Thyroid gland (tissue), 4 donors: ENCODE results near the gene RALGDS.

ENCODE experiments used
- CTCF ChIP-seq, 6 experiments: fragments of 200-600 bp in 3 of 6; fragments of 450-650 bp in 3 of 6; sonication (generic) in 3 of 6; IDR thresholded peaks; one replicate each; pipeline ENCODE4 v1.5.1; 2016 to 2019; ENCODE audit warnings: antibody characterized with exemption in 6 of 6, mild to moderate bottlenecking in 2 of 6, inconsistent platforms in 1 of 6, moderate library complexity in 1 of 6
- POLR2A ChIP-seq, 2 donors: fragments of 450-650 bp; IDR thresholded peaks; one replicate each; pipeline ENCODE4 v1.6.1; 2017; ENCODE audit warnings: antibody characterized with exemption in 2 of 2, mild to moderate bottlenecking in 2 of 2, moderate library complexity in 1 of 2

GRCh38 chr9:133129001-133129795 is 8.2 kb upstream of the RALGDS start:
- peak in 3 of 6 experiments; percentile 5 to 34 (median 19) for TF ChIP-seq CTCF (IDR thresholded peaks at IDR 0.05)
- peak in 1 of 2 donors; percentile 29 for TF ChIP-seq POLR2A (IDR thresholded peaks at IDR 0.05)
